CD4-positive, alpha-beta T cell (primary cell): ENCODE results near the gene TRAPPC2L. TPM values are rescaled to one million over a fixed set of nuclear protein-coding genes. Genes with fewer than 3 reads are reported as not detected.

Experiments
- ATAC-seq: fragments of 200-7000 bp; cut with Tn5 transposase; one replicate; pipeline ENCODE4 v1.10.0; 2022; ENCODE audit warnings: mild to moderate bottlenecking; ENCODE audit not compliant: poor library complexity
- CTCF ChIA-PET: fragments of 350-600 bp; sonication (Branson Sonifier 250); formaldehyde crosslinking; loops from one replicate; lab custom pipeline; 2021; ENCODE audit warnings: antibody characterized with exemption, inconsistent platforms; lab: Charles Lee
- POLR2A ChIA-PET: fragments of 350-600 bp; sonication (Branson Sonifier 250); formaldehyde crosslinking; loops from one replicate; lab custom pipeline; 2021; ENCODE audit warnings: antibody characterized with exemption, inconsistent platforms; lab: Charles Lee
- DNase-seq, 14 experiments: peaks; one replicate each; pipeline ENCODE4 v3.0.0-alpha.2; 2013 to 2020; ENCODE audit warnings: mixed read lengths in 2 of 14
- H3K27ac ChIP-seq, 2 donors: one replicate each; pipeline versions ENCODE4 v1.5.1 to v1.7.0; 2013; ENCODE audit warnings: low read length in 2 of 2, low read depth in 1 of 2, mild to moderate bottlenecking in 1 of 2
- H3K27me3 ChIP-seq, 2 experiments: 1 replicate in 1 of 2; 2 replicates in 1 of 2; pipeline versions ENCODE4 v1.6.1 to v1.7.0; 2013; ENCODE audit warnings: low read length in 2 of 2, control low read depth in 1 of 2, mild to moderate bottlenecking in 1 of 2, moderate library complexity in 1 of 2; ENCODE audit not compliant: insufficient read depth in 2 of 2, control insufficient read depth in 1 of 2
- H3K36me3 ChIP-seq: one replicate; pipeline ENCODE4 v1.6.1; 2013; ENCODE audit warnings: low read length, control low read depth; ENCODE audit not compliant: insufficient read depth
- H3K4me1 ChIP-seq: one replicate; pipeline ENCODE4 v1.6.1; 2013; ENCODE audit warnings: low read length, control low read depth; ENCODE audit not compliant: insufficient read depth
- H3K4me3 ChIP-seq: one replicate; pipeline ENCODE4 v1.5.1; 2013; ENCODE audit warnings: mild to moderate bottlenecking, low read length, moderate library complexity
- H3K9me3 ChIP-seq, 2 experiments: 1 replicate in 1 of 2; 2 replicates in 1 of 2; pipeline versions ENCODE4 v1.6.1 to v1.7.0; 2013; ENCODE audit warnings: low read length in 2 of 2, mild to moderate bottlenecking in 2 of 2, control low read depth in 1 of 2, moderate library complexity in 1 of 2; ENCODE audit not compliant: control insufficient read depth in 1 of 2, insufficient read depth in 1 of 2
- H3K27ac Mint-ChIP-seq: one replicate; pipeline ENCODE4 v1.8.0; 2020; ENCODE audit warnings: mixed read lengths
- H3K27me3 Mint-ChIP-seq: one replicate; pipeline ENCODE4 v1.8.0; 2021; ENCODE audit warnings: mixed read lengths
- H3K36me3 Mint-ChIP-seq: one replicate; pipeline ENCODE4 v1.8.0; 2021; ENCODE audit warnings: low read depth, mixed read lengths
- H3K4me1 Mint-ChIP-seq: one replicate; pipeline ENCODE4 v1.8.0; 2021; ENCODE audit warnings: low read depth, mixed read lengths
- H3K4me3 Mint-ChIP-seq: one replicate; pipeline ENCODE4 v1.8.0; 2020; ENCODE audit warnings: mild to moderate bottlenecking, mixed read lengths
- H3K9me3 Mint-ChIP-seq: one replicate; pipeline ENCODE4 v1.8.0; 2020; ENCODE audit warnings: mixed read lengths
- intact Hi-C, 2 experiments: fragments of 100-400 bp; cut with DNase I in 1 of 2; cut with micrococcal nuclease in 1 of 2; formaldehyde crosslinking; loops; one replicate each; pipeline versions ENCODE4 v1.15.1 to v1.9.0; 2023 to 2025; cut with DNase I, micrococcal nuclease
- total RNA-seq, 174 experiments: library from RNA in 2 of 174; stranded (reverse) in 2 of 174; gene quantifications; one replicate each; pipeline ENCODE4 v1.2.3 and lab custom pipeline; 2021 to 2026
- TF ChIP-seq, protein P1 (sequence below): fragments of 200-600 bp; IDR thresholded peaks from one replicate; pipeline ENCODE4 v1.8.0; 2022; ENCODE audit warnings: antibody characterized with exemption, mild to moderate bottlenecking

TRAPPC2L gene
- total RNA-seq, 2 experiments from 2014 or later: 48.0 to 48.2 TPM

DNA sequence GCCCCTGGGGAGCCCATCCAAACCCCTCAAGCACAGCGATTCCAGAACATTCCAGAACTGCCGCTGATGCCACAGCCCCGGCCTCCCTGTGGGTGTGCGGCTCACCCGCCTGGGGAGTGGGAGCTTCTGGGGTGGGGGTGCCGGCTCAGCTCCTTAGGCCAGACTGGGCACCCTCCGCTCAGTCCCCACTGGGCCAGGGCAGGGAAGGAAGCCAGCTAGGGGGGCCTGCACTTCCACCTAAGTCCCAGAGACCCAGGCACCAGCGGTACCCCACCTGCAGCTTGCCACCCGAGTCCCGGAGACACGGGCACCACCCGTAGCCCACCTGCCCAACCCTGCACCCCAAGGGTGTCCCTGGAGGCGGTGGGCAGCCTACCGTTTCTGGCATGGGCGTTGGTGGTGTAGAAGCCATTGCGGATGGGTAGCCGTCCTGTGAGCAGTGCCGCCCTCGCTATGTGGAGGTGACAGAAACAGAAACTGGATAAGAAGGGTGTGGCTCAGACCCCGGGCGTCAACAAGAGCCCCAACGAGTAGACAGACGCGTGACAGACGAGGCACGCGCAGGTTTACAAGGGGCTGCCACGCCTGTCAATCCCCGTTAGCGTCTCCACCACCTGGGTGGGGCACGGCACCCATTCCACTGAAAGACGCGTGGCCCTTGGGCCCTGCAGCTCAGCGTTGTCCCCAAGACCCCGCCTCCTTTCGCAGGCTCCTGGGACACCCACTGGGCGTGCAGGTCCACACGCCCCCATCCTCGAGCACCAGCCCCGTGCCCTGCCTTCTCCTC, 15.2 kb upstream of the TRAPPC2L start:
- Histone ChIP-seq H3K27me3 (no peaks in the 10 kb centered on the region), H3K4me1 (no peaks in the 10 kb centered on the region), H3K9me3 (no peaks in the 10 kb centered on the region), H3K27ac (no peak overlapping the region), H3K36me3 (peaks cover 27% of the 10 kb centered on the region), H3K4me3 (no peak overlapping the region)
- ChIA-PET POLR2A (no interaction called here), CTCF (no interaction called here)
- ATAC-seq (no peak), DNase-seq (no peak)
- intact Hi-C loops: no loop called here
- H3K27ac Mint-ChIP-seq: no peak overlapping the region
- no peaks in the 10 kb centered on the region for H3K4me1 Mint-ChIP-seq
- TF ChIP-seq, protein P1, sequence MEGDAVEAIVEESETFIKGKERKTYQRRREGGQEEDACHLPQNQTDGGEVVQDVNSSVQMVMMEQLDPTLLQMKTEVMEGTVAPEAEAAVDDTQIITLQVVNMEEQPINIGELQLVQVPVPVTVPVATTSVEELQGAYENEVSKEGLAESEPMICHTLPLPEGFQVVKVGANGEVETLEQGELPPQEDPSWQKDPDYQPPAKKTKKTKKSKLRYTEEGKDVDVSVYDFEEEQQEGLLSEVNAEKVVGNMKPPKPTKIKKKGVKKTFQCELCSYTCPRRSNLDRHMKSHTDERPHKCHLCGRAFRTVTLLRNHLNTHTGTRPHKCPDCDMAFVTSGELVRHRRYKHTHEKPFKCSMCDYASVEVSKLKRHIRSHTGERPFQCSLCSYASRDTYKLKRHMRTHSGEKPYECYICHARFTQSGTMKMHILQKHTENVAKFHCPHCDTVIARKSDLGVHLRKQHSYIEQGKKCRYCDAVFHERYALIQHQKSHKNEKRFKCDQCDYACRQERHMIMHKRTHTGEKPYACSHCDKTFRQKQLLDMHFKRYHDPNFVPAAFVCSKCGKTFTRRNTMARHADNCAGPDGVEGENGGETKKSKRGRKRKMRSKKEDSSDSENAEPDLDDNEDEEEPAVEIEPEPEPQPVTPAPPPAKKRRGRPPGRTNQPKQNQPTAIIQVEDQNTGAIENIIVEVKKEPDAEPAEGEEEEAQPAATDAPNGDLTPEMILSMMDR: no peak
- peaks cover 10% of the 10 kb centered on the region for H3K36me3 Mint-ChIP-seq
- no peak overlapping the region for H3K4me3 Mint-ChIP-seq
- H3K9me3 Mint-ChIP-seq: no peaks in the 10 kb centered on the region
- no peaks in the 10 kb centered on the region for H3K27me3 Mint-ChIP-seq

DNA sequence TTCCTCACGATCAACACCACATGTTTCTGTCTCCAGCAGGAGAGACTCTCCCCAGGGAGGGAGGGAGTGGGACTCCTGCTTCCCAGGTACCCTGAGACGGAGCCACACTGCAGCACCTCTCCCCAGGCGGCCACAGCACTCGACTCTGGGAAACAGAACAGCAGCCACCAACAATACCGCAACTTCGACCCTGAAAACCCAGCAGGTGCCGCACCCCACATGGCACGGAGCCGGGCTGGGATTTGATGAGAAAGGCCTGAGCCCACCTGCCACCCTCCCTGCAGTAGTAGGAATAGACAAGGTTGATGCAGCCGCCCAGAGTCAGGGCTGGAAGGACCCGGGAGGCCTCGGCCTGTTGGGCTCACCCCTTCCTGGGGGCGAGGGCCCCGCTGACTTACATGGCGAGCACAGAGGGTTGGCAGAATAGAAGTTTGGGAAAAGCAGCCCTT, 14.6 kb upstream of the TRAPPC2L start:
- Mint-ChIP-seq H3K9me3 (no peaks in the 10 kb centered on the region), H3K4me1 (no peaks in the 10 kb centered on the region), H3K36me3 (peaks cover 10% of the 10 kb centered on the region), H3K27ac (no peak overlapping the region), H3K4me3 (no peak overlapping the region), H3K27me3 (no peaks in the 10 kb centered on the region)
- Histone ChIP-seq H3K27me3 (no peaks in the 10 kb centered on the region), H3K4me3 (no peak overlapping the region), H3K27ac (no peak overlapping the region), H3K36me3 (peaks cover 27% of the 10 kb centered on the region), H3K4me1 (no peaks in the 10 kb centered on the region), H3K9me3 (no peaks in the 10 kb centered on the region)
- no peak for DNase-seq
- CTCF ChIA-PET: no interaction called here
- POLR2A ChIA-PET: no interaction called here
- TF ChIP-seq, protein P1: no peak
- intact Hi-C loops: no loop called here
- no peak for ATAC-seq

DNA sequence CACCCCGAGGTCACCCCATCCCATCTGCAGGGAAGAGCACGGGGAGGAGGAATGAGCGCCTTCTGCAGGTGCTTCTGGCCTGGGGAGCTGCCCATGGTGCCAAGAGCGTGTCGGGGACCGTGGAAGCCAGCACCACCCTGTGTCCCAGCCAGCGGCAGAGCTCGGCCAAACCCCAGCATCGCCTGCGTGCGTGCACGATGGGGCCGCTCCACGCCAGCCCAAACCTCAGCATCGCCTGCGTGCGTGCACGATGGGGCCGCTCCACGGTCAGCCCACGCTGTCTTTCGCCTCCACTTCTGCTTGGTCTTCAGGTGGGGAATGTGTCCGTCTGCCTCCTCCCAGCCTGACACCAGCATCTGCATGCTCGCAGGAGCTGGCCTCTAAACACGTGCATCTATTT, 14.1 kb upstream of the TRAPPC2L start:
- Histone ChIP-seq H3K27me3 (no peaks in the 10 kb centered on the region), H3K27ac (no peak overlapping the region), H3K4me3 (no peak overlapping the region), H3K9me3 (no peaks in the 10 kb centered on the region), H3K4me1 (no peaks in the 10 kb centered on the region), H3K36me3 (peaks cover 30% of the 10 kb centered on the region)
- no peak for DNase-seq
- ChIA-PET CTCF (no interaction called here), POLR2A (no interaction called here)
- no peak overlapping the region for H3K27ac Mint-ChIP-seq
- ATAC-seq: no peak
- H3K36me3 Mint-ChIP-seq: peaks cover 10% of the 10 kb centered on the region
- H3K4me1 Mint-ChIP-seq: no peaks in the 10 kb centered on the region
- TF ChIP-seq, protein P1: no peak
- no peaks in the 10 kb centered on the region for H3K27me3 Mint-ChIP-seq
- H3K9me3 Mint-ChIP-seq: no peaks in the 10 kb centered on the region
- intact Hi-C loops: no loop called here
- no peak overlapping the region for H3K4me3 Mint-ChIP-seq
